ENCODE results near the gene HYI.

Gene HYI

DNA sequence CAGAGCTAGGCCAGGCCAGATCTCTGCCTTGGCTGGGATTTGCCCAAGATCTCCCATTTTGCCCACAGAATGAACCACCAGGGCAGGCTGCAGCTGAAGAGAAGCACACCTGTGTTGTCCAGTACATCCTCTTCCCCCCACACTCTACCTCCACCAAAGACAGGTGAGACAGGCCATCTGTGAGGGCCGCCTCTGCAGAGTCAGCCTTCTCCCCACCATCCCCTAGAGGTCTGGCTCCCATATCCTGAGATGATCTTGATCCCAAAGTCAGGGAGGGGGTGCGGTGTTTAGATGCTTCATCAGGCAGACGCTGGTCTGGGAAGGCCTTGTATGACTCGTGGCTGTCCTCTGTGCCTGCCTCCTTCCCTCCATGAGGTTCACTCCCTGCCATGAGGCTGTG lies 28.7 kb downstream of the HYI start:
- TF ChIP-seq, protein P1, sequence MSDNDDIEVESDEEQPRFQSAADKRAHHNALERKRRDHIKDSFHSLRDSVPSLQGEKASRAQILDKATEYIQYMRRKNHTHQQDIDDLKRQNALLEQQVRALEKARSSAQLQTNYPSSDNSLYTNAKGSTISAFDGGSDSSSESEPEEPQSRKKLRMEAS (IDR thresholded peaks at IDR 0.05), result no peak
- TF ChIP-seq CEBPB (IDR thresholded peaks at IDR 0.05) (no peak), RAD21 (IDR thresholded peaks at IDR 0.05; ENCODE audit: low read depth) (no peak), EP300 (IDR thresholded peaks at IDR 0.05; ENCODE audit: borderline replicate concordance) (no peak), TEAD4 (IDR thresholded peaks at IDR 0.05) (no peak), ZBTB7A (IDR thresholded peaks at IDR 0.05; ENCODE audit: low read depth) (no peak), NFIC (IDR thresholded peaks at IDR 0.05) (no peak), EGR1 (IDR thresholded peaks at IDR 0.05) (no peak), CREB1 (IDR thresholded peaks at IDR 0.05; ENCODE audit: low read depth) (no peak), YY1 (IDR thresholded peaks at IDR 0.05; ENCODE audit: low read depth) (no peak), USF1 (IDR thresholded peaks at IDR 0.05) (no peak), FOXM1 (IDR thresholded peaks at IDR 0.05; ENCODE audit: borderline replicate concordance, low read depth) (no peak), TCF12 (IDR thresholded peaks at IDR 0.05; ENCODE audit: low read depth) (no peak)
- TF ChIP-seq, protein P2, sequence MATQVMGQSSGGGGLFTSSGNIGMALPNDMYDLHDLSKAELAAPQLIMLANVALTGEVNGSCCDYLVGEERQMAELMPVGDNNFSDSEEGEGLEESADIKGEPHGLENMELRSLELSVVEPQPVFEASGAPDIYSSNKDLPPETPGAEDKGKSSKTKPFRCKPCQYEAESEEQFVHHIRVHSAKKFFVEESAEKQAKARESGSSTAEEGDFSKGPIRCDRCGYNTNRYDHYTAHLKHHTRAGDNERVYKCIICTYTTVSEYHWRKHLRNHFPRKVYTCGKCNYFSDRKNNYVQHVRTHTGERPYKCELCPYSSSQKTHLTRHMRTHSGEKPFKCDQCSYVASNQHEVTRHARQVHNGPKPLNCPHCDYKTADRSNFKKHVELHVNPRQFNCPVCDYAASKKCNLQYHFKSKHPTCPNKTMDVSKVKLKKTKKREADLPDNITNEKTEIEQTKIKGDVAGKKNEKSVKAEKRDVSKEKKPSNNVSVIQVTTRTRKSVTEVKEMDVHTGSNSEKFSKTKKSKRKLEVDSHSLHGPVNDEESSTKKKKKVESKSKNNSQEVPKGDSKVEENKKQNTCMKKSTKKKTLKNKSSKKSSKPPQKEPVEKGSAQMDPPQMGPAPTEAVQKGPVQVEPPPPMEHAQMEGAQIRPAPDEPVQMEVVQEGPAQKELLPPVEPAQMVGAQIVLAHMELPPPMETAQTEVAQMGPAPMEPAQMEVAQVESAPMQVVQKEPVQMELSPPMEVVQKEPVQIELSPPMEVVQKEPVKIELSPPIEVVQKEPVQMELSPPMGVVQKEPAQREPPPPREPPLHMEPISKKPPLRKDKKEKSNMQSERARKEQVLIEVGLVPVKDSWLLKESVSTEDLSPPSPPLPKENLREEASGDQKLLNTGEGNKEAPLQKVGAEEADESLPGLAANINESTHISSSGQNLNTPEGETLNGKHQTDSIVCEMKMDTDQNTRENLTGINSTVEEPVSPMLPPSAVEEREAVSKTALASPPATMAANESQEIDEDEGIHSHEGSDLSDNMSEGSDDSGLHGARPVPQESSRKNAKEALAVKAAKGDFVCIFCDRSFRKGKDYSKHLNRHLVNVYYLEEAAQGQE (IDR thresholded peaks at IDR 0.05; ENCODE audit: low read depth), result no peak

- TF ChIP-seq NFIC (IDR thresholded peaks at IDR 0.05) (no peak), RAD21 (IDR thresholded peaks at IDR 0.05; ENCODE audit: low read depth) (no peak), CEBPB (IDR thresholded peaks at IDR 0.05) (no peak), CREB1 (IDR thresholded peaks at IDR 0.05; ENCODE audit: low read depth) (no peak), TEAD4 (IDR thresholded peaks at IDR 0.05) (no peak), EP300 (IDR thresholded peaks at IDR 0.05; ENCODE audit: borderline replicate concordance) (no peak)
- TF ChIP-seq, protein P1 (IDR thresholded peaks at IDR 0.05), result no peak
These were observed 29.8 kb downstream of the HYI start for GRCh38 chr1:43423672-43424550.

GRCh38 chr1:43422995-43423671 lies 30.6 kb downstream of the HYI start:
- TF ChIP-seq, protein P1 (IDR thresholded peaks at IDR 0.05), result no peak
- TF ChIP-seq TCF12 (IDR thresholded peaks at IDR 0.05; ENCODE audit: low read depth) (no peak), RAD21 (IDR thresholded peaks at IDR 0.05; ENCODE audit: low read depth) (no peak), TAF1 (IDR thresholded peaks at IDR 0.05; ENCODE audit: low read depth) (no peak), NFIC (IDR thresholded peaks at IDR 0.05) (no peak), TEAD4 (IDR thresholded peaks at IDR 0.05) (no peak), USF1 (IDR thresholded peaks at IDR 0.05) (no peak), ZBTB7A (IDR thresholded peaks at IDR 0.05; ENCODE audit: low read depth) (no peak), EP300 (IDR thresholded peaks at IDR 0.05; ENCODE audit: borderline replicate concordance) (no peak), YY1 (IDR thresholded peaks at IDR 0.05; ENCODE audit: low read depth) (no peak), FOXM1 (IDR thresholded peaks at IDR 0.05; ENCODE audit: borderline replicate concordance, low read depth) (no peak), EGR1 (IDR thresholded peaks at IDR 0.05) (no peak), CREB1 (IDR thresholded peaks at IDR 0.05; ENCODE audit: low read depth) (no peak), CEBPB (IDR thresholded peaks at IDR 0.05) (no peak)
- TF ChIP-seq, protein P2 (IDR thresholded peaks at IDR 0.05; ENCODE audit: low read depth), result no peak

- TF ChIP-seq CEBPB (IDR thresholded peaks at IDR 0.05) (no peak), YY1 (IDR thresholded peaks at IDR 0.05; ENCODE audit: low read depth) (no peak), NFIC (IDR thresholded peaks at IDR 0.05) (no peak), FOXM1 (IDR thresholded peaks at IDR 0.05; ENCODE audit: borderline replicate concordance, low read depth) (no peak)
- TF ChIP-seq, protein P2 (IDR thresholded peaks at IDR 0.05; ENCODE audit: low read depth), result no peak
These were observed 31.6 kb downstream of the HYI start for GRCh38 chr1:43421976-43422750.

All from Ishikawa (cell line).